C4-2B (cell line): ENCODE measurements around the gene F13A1.

Experiments used
- ZFX ChIP-seq: fragments of 450-650 bp; IDR thresholded peaks from 2 replicates; pipeline ENCODE4 v1.6.1; 2017
- TF ChIP-seq, protein P1 (sequence below): fragments of 450-650 bp; conservative IDR thresholded peaks from 2 replicates; pipeline ENCODE4 v1.5.1; 2017; ENCODE audit warnings: mild to moderate bottlenecking

DNA sequence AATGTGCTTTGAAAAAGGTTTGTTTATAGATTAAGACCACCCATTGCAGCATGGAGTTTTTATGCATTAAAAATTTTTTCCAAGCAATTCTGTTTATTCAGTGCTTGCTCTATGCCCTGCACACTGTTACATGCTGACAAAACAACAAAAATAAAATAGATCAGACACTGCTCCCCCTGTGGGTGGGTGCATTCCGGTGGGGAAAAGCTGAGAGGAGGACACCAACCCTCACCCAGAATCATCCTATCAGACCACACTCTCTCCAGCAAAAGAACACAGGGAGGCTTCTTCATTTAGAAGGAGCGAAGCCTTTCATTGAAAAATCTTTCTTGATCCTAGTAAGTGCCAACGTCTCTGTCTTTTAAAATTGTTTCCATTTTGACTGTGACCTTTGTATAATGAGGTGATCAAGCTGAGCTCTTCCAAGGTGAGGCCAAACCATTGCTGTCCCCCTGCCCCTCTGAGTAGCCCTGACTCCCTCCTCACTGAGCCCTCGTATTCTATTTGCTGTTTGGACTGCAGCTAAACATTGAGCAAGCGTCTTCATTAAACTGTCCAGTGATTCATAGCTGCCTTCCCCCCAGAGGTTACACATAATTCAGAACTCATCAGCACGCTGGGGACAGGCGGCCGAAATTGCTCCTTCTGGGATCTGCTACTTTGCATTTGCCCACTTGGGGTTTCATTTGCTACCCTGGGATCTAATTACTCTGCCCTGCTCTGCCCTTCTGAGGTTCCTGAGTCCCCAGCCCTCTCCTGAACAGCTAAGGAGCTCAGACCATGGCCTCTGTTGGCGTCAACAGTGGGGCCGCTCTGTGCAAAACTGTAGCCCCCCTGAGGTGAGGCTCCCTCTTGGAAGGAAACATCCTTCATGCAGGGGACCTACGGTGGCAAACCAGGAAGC lies 102.4 kb downstream of the F13A1 start:
- TF ChIP-seq, protein P1, sequence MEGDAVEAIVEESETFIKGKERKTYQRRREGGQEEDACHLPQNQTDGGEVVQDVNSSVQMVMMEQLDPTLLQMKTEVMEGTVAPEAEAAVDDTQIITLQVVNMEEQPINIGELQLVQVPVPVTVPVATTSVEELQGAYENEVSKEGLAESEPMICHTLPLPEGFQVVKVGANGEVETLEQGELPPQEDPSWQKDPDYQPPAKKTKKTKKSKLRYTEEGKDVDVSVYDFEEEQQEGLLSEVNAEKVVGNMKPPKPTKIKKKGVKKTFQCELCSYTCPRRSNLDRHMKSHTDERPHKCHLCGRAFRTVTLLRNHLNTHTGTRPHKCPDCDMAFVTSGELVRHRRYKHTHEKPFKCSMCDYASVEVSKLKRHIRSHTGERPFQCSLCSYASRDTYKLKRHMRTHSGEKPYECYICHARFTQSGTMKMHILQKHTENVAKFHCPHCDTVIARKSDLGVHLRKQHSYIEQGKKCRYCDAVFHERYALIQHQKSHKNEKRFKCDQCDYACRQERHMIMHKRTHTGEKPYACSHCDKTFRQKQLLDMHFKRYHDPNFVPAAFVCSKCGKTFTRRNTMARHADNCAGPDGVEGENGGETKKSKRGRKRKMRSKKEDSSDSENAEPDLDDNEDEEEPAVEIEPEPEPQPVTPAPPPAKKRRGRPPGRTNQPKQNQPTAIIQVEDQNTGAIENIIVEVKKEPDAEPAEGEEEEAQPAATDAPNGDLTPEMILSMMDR: no peak
- no peak for TF ChIP-seq ZFX
